Measurements from ENCODE around the gene POU2F1. TPM values are rescaled to one million over a fixed set of nuclear protein-coding genes. Genes with fewer than 3 reads are reported as not detected.

The POU2F1 gene
- total RNA-seq, 4 donors from 2014 or later = 3.8 to 7.3 (median 4.8) TPM

DNA sequence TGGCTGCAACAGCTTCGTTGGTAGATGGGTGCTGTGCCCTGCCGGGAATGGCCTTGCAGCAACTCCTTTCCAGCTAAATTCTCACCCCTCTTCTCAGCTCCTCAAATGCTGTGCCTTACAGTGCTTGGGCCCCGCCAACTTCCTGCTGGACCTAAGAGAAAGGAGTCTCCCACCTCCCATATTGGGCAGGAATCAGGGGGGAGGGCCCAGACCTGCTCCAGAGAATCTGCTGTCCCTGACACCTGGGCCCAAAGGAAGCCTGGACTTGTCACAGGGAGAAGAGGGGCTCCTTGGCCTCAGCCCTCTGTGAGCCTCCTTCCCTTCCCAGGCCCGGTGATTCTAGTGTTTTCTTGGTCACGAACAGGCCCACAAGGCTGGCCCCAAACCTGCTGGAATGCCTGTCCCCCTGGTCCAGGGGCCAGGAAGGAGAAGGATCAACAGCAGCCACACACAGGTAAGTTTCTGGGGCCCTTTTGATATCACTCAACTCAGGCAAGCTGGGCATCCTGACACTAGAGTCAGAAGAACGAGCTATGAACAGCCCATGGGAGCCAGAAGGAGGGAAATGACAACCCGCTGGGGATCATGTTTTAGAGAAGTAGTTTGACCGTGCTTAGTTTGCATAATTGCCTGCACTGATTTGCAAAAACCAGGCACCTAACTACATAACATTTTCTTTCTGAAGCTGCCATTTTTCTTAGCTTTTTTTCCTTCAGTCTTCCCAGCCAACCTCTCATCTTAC, 211.4 kb downstream of the POU2F1 start:
- DNase-seq = no peak
- TF ChIP-seq CTCF (IDR thresholded peaks at IDR 0.05 in 4 of 5, conservative IDR thresholded peaks at IDR 0.05 in 1 of 5) = no peak
- H3K4me1 ChIP-seq = peaks cover 0 to 9% of the 10 kb centered on the region in 2 donors
- no peak overlapping the region for H3K27ac ChIP-seq
- H3K36me3 ChIP-seq = no peaks in the 10 kb centered on the region
- H3K27me3 ChIP-seq = no peaks in the 10 kb centered on the region
- intact Hi-C loops (cut with DNase I; ENCODE audit: low total_unique reads) (no loop called here), in situ Hi-C loops (cut with MboI; ENCODE audit: low sequenced_read_pairs in 4 of 4) (no loop called here)
- ATAC-seq = no peak
- no peak overlapping the region for H3K4me3 ChIP-seq
- no peaks in the 10 kb centered on the region for H3K9me3 ChIP-seq

- no peak for DNase-seq
- Histone ChIP-seq H3K36me3 (no peaks in the 10 kb centered on the region), H3K27me3 (no peaks in the 10 kb centered on the region), H3K9me3 (no peaks in the 10 kb centered on the region), H3K4me1 (peaks cover 0 to 8% of the 10 kb centered on the region in 2 donors), H3K27ac (no peak overlapping the region), H3K4me3 (no peak overlapping the region)
- no peak for TF ChIP-seq POLR2A (IDR thresholded peaks at IDR 0.05)
- no peak for TF ChIP-seq CTCF (IDR thresholded peaks at IDR 0.05 in 4 of 5, conservative IDR thresholded peaks at IDR 0.05 in 1 of 5)
- ATAC-seq = no peak
- in situ Hi-C loops (cut with MboI; ENCODE audit: low sequenced_read_pairs in 4 of 4) = no loop called here
- intact Hi-C loops (cut with DNase I; ENCODE audit: low total_unique reads) = no loop called here
These were observed 212.1 kb downstream of the POU2F1 start for GRCh38 chr1:167432780-167433179.

DNA sequence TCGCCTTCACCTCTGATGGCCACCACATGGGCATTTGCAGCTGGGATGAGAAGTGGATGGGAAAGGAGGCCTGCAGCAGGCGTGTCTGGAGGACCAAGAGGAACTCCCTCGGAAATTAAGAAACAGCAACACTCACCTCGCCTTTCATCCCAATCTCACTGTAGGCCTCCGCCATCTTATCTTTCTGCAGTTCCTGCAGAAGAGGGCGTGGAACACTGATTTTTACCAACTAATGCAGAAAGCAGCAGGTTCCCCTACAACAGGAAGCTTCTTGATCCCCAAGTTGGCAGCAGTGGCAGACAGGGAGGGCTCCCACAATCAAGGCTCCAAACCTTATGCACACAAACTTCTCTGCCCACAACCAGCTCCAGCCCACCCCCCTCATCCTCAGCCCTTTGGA, 213.2 kb downstream of the POU2F1 start:
- TF ChIP-seq CTCF (IDR thresholded peaks at IDR 0.05 in 4 of 5, conservative IDR thresholded peaks at IDR 0.05 in 1 of 5) (no peak), POLR2A (IDR thresholded peaks at IDR 0.05) (no peak)
- Histone ChIP-seq H3K36me3 (no peaks in the 10 kb centered on the region), H3K9me3 (no peaks in the 10 kb centered on the region), H3K27ac (no peak overlapping the region), H3K4me1 (peaks cover 0 to 1% of the 10 kb centered on the region in 2 donors), H3K27me3 (peaks cover 0 to 2% (median 0%) of the 10 kb centered on the region in 3 donors), H3K4me3 (no peak overlapping the region)
- ATAC-seq (no peak), DNase-seq (no peak)
- in situ Hi-C loops (cut with MboI; ENCODE audit: low sequenced_read_pairs in 4 of 4) (no loop called here), intact Hi-C loops (cut with DNase I; ENCODE audit: low total_unique reads) (no loop called here)

GRCh38 chr1:167434306-167434705, 213.6 kb downstream of the POU2F1 start:
- H3K27me3 ChIP-seq = peaks cover 0 to 6% (median 0%) of the 10 kb centered on the region in 3 donors
- no peaks in the 10 kb centered on the region for H3K9me3 ChIP-seq
- H3K4me1 ChIP-seq = peaks cover 0 to 5% of the 10 kb centered on the region in 2 donors
- TF ChIP-seq POLR2A (IDR thresholded peaks at IDR 0.05) = no peak
- no peak for TF ChIP-seq CTCF (IDR thresholded peaks at IDR 0.05 in 4 of 5, conservative IDR thresholded peaks at IDR 0.05 in 1 of 5)
- no peak overlapping the region for H3K4me3 ChIP-seq
- intact Hi-C loops (cut with DNase I; ENCODE audit: low total_unique reads) (no loop called here), in situ Hi-C loops (cut with MboI; ENCODE audit: low sequenced_read_pairs in 4 of 4) (no loop called here)
- DNase-seq = no peak
- H3K27ac ChIP-seq = no peak overlapping the region
- no peak for ATAC-seq
- no peaks in the 10 kb centered on the region for H3K36me3 ChIP-seq
